ENCODE data around the gene TEX53.

The TEX53 gene

GRCh38 chr9:114626415-114627020 lies 31.1 kb downstream of the TEX53 start:
- Histone ChIP-seq H4K20me1 (ENCODE audit: low read depth, low read length) (no peaks in the 10 kb centered on the region), H3K79me2 (ENCODE audit: insufficient read depth, low read length) (0 out of 2 replicates have a peak, but pooled peaks cover 8% of the 10 kb centered on the region), H3K9me2 (replicated peaks; ENCODE audit: insufficient read depth, low read length) (no peaks in the 10 kb centered on the region)

GRCh38 chr9:114624677-114625076 lies 32.9 kb downstream of the TEX53 start:
- no peaks in the 10 kb centered on the region for H3K27me3 ChIP-seq (ENCODE audit: low read length)
- TF ChIP-seq EZH2phosphoT487 (conservative IDR thresholded peaks at IDR 0.05; ENCODE audit: low read length) (no peak), CTCF (IDR thresholded peaks at IDR 0.05; ENCODE audit: insufficient read depth, low read length, poor library complexity, severe bottlenecking) (no peak)
- no peaks in the 10 kb centered on the region for H3K9me2 ChIP-seq (replicated peaks; ENCODE audit: insufficient read depth, low read length)
- no peaks in the 10 kb centered on the region; the same call in 1 of the 2 replicates for H3K36me3 ChIP-seq (ENCODE audit: low read length)
- no peak overlapping the region for H3K9ac ChIP-seq (ENCODE audit: low read length)
- H2AFZ ChIP-seq (ENCODE audit: low read depth, low read length, severe bottlenecking) = no peak overlapping the region
- H3K27ac ChIP-seq (ENCODE audit: low read depth, low read length) = no peak overlapping the region
- no peak overlapping the region for H3K4me3 ChIP-seq (ENCODE audit: insufficient read depth, low read length, poor library complexity, severe bottlenecking)
- H3K9me3 ChIP-seq (ENCODE audit: insufficient read depth, low read length) = no peaks in the 10 kb centered on the region
- H4K20me1 ChIP-seq (ENCODE audit: low read depth, low read length) = no peaks in the 10 kb centered on the region
- H3K79me2 ChIP-seq (ENCODE audit: insufficient read depth, low read length) = peaks cover 23% of the 10 kb centered on the region
- H3K4me2 ChIP-seq (ENCODE audit: low read depth, low read length, poor library complexity, severe bottlenecking) = no peak overlapping the region
- H3F3A ChIP-seq (ENCODE audit: insufficient read depth) = no peaks in the 10 kb centered on the region

More at GRCh38 chr9:114626415-114627020, 31.1 kb downstream of the TEX53 start:
- Histone ChIP-seq H3K9me3 (ENCODE audit: insufficient read depth, low read length) (no peaks in the 10 kb centered on the region), H3K27ac (ENCODE audit: low read depth, low read length) (no peak overlapping the region), H3K4me3 (ENCODE audit: insufficient read depth, low read length, poor library complexity, severe bottlenecking) (no peak overlapping the region), H3K9ac (ENCODE audit: low read length) (no peak overlapping the region), H3F3A (ENCODE audit: insufficient read depth) (no peaks in the 10 kb centered on the region), H3K27me3 (ENCODE audit: low read length) (no peaks in the 10 kb centered on the region), H2AFZ (ENCODE audit: low read depth, low read length, severe bottlenecking) (no peak overlapping the region), H3K4me2 (ENCODE audit: low read depth, low read length, poor library complexity, severe bottlenecking) (no peak overlapping the region), H3K36me3 (ENCODE audit: low read length) (no peaks in the 10 kb centered on the region; the same call in 1 of the 2 replicates)
- TF ChIP-seq EZH2phosphoT487 (conservative IDR thresholded peaks at IDR 0.05; ENCODE audit: low read length) (no peak), CTCF (IDR thresholded peaks at IDR 0.05; ENCODE audit: insufficient read depth, low read length, poor library complexity, severe bottlenecking) (no peak)

GRCh38 chr9:114621975-114622609 lies 35.5 kb downstream of the TEX53 start:
- Histone ChIP-seq H3K4me3 (ENCODE audit: insufficient read depth, low read length, poor library complexity, severe bottlenecking) (no peak overlapping the region), H3K9me2 (replicated peaks; ENCODE audit: insufficient read depth, low read length) (no peaks in the 10 kb centered on the region), H3K4me2 (ENCODE audit: low read depth, low read length, poor library complexity, severe bottlenecking) (no peak overlapping the region), H3F3A (ENCODE audit: insufficient read depth) (peaks cover 5% of the 10 kb centered on the region; the same call in 1 of the 2 replicates), H3K9ac (ENCODE audit: low read length) (no peak overlapping the region), H3K36me3 (ENCODE audit: low read length) (0 out of 2 replicates have a peak, but pooled peaks cover 4% of the 10 kb centered on the region), H3K27ac (ENCODE audit: low read depth, low read length) (no peak overlapping the region), H3K27me3 (ENCODE audit: low read length) (no peaks in the 10 kb centered on the region), H4K20me1 (ENCODE audit: low read depth, low read length) (no peaks in the 10 kb centered on the region), H3K79me2 (ENCODE audit: insufficient read depth, low read length) (peaks cover 48% of the 10 kb centered on the region), H2AFZ (ENCODE audit: low read depth, low read length, severe bottlenecking) (no peak overlapping the region), H3K9me3 (ENCODE audit: insufficient read depth, low read length) (no peaks in the 10 kb centered on the region)
- TF ChIP-seq CTCF (IDR thresholded peaks at IDR 0.05; ENCODE audit: insufficient read depth, low read length, poor library complexity, severe bottlenecking) (no peak), EZH2phosphoT487 (conservative IDR thresholded peaks at IDR 0.05; ENCODE audit: low read length) (no peak)

Data from SU-DHL-6 (cell line).